Cortex of kidney (tissue), 1 donor: ENCODE results near the gene ERCC6L.
"Not testable (repeated sequence)": the region's sequence is repeated elsewhere in the genome, so short reads cannot be mapped to it uniquely, and the experiment has no call there.

Source experiments
- DNase-seq: peaks from one replicate; lab custom pipeline; 2025; lab: John Stamatoyannopoulos, UW

Gene ERCC6L

GRCh38 chrX:72245461-72246089 lies 6.7 kb upstream of the ERCC6L start:
- DNase-seq, result no peak

GRCh38 chrX:72243472-72243871 lies 4.6 kb upstream of the ERCC6L start:
- DNase-seq, result no peak

GRCh38 chrX:72240976-72241375 lies 2.1 kb upstream of the ERCC6L start:
- no peak for DNase-seq

GRCh38 chrX:72238183-72238582 lies 644 bp downstream of the ERCC6L start:
- DNase-seq, result no peak

GRCh38 chrX:72236841-72237240 lies 2.0 kb downstream of the ERCC6L start:
- no peak for DNase-seq

- DNase-seq, result no peak
Measured at GRCh38 chrX:72230290-72230689, 8.5 kb downstream of the ERCC6L start.

- not testable (repeated sequence) for DNase-seq
Measured at GRCh38 chrX:72220375-72220774, 18.5 kb downstream of the ERCC6L start.

- DNase-seq, result no peak
Measured at GRCh38 chrX:72216973-72217372, 21.9 kb downstream of the ERCC6L start.

GRCh38 chrX:72208126-72208800 lies 30.6 kb downstream of the ERCC6L start:
- DNase-seq, result no peak

GRCh38 chrX:72207366-72207765 lies 31.5 kb downstream of the ERCC6L start:
- no peak for DNase-seq

- no peak for DNase-seq
Measured at GRCh38 chrX:72205706-72206105, 33.1 kb downstream of the ERCC6L start.

- DNase-seq, result no peak
Measured at GRCh38 chrX:72203421-72203820, 35.4 kb downstream of the ERCC6L start.

GRCh38 chrX:72202792-72203401 lies 35.9 kb downstream of the ERCC6L start:
- DNase-seq, result no peak

- no peak for DNase-seq
Measured at GRCh38 chrX:72201836-72202536, 36.8 kb downstream of the ERCC6L start.

GRCh38 chrX:72182924-72183323 lies 55.9 kb downstream of the ERCC6L start:
- DNase-seq, result no peak

- DNase-seq, result no peak
Measured at GRCh38 chrX:72181178-72182125, 57.4 kb downstream of the ERCC6L start, which contains the start of gene PIN4. PIN4 (plus strand) TSS chrX:72181757; CDS start chrX:72181786, 29 bp downstream.

- DNase-seq, result no peak
Measured at GRCh38 chrX:72180539-72180938, 58.3 kb downstream of the ERCC6L start.

GRCh38 chrX:72176981-72177380 lies 61.8 kb downstream of the ERCC6L start:
- DNase-seq, result no peak

GRCh38 chrX:72176289-72176688 lies 62.5 kb downstream of the ERCC6L start:
- not testable (repeated sequence) for DNase-seq

GRCh38 chrX:72169008-72169728 lies 69.7 kb downstream of the ERCC6L start:
- DNase-seq, result no peak

- DNase-seq, result no peak
Measured at GRCh38 chrX:72165551-72165950, 73.3 kb downstream of the ERCC6L start.
